Natural killer cell (primary cell): ENCODE data around the gene C1QTNF6. TPM values are rescaled to one million over a fixed set of nuclear protein-coding genes. Genes with fewer than 3 reads are reported as not detected.

ENCODE experiments used
- ATAC-seq, 3 donors: fragments of 150-1000 bp in 2 of 3; fragments of 200-7000 bp in 1 of 3; cut with Tn5 transposase; 1 replicate in 1 of 3; 2 replicates in 2 of 3; pipeline ENCODE4 v1.10.0; 2021; ENCODE audit warnings: mild to moderate bottlenecking in 2 of 3, moderate library complexity in 2 of 3
- DNase-seq, 2 donors: peaks; one replicate each; pipeline versions ENCODE4 v3.0.0 to v3.0.0-alpha.2; 2013 to 2021; ENCODE audit warnings: mixed read lengths in 1 of 2
- H3K27ac ChIP-seq: one replicate; pipeline ENCODE4 v1.5.1; 2013; ENCODE audit warnings: mild to moderate bottlenecking, low read length
- H3K27me3 ChIP-seq: one replicate; pipeline ENCODE4 v1.6.1; 2013; ENCODE audit warnings: low read length; ENCODE audit not compliant: control insufficient read depth, insufficient read depth
- H3K36me3 ChIP-seq: one replicate; pipeline ENCODE4 v1.6.1; 2013; ENCODE audit warnings: low read length; ENCODE audit not compliant: control insufficient read depth, insufficient read depth
- H3K4me1 ChIP-seq: one replicate; pipeline ENCODE4 v1.6.1; 2013; ENCODE audit warnings: low read length; ENCODE audit not compliant: control insufficient read depth, insufficient read depth
- H3K4me3 ChIP-seq: one replicate; pipeline ENCODE4 v1.5.1; 2013; ENCODE audit warnings: low read length
- H3K9me3 ChIP-seq: one replicate; pipeline ENCODE4 v1.6.1; 2013; ENCODE audit warnings: low read length; ENCODE audit not compliant: control insufficient read depth, insufficient read depth
- H3K27ac Mint-ChIP-seq, 2 donors: one replicate each; pipeline ENCODE4 v1.8.0; 2022; ENCODE audit warnings: mild to moderate bottlenecking in 2 of 2, mixed read lengths in 2 of 2, moderate library complexity in 1 of 2
- H3K27me3 Mint-ChIP-seq, 2 donors: one replicate each; pipeline ENCODE4 v1.8.0; 2022; ENCODE audit warnings: low read depth in 2 of 2, mixed read lengths in 2 of 2
- H3K36me3 Mint-ChIP-seq: one replicate; pipeline ENCODE4 v1.8.0; 2022; ENCODE audit warnings: mixed read lengths
- H3K4me1 Mint-ChIP-seq, 2 donors: one replicate each; pipeline ENCODE4 v1.8.0; 2022; ENCODE audit warnings: mixed read lengths in 2 of 2
- H3K4me3 Mint-ChIP-seq: one replicate; pipeline ENCODE4 v1.8.0; 2022; ENCODE audit warnings: mild to moderate bottlenecking, moderate library complexity, mixed read lengths
- H3K9me3 Mint-ChIP-seq, 2 donors: one replicate each; pipeline ENCODE4 v1.8.0; 2022; ENCODE audit warnings: mixed read lengths in 2 of 2
- CTCF ChIP-seq: fragments of 200-600 bp; IDR thresholded peaks from one replicate; pipeline ENCODE4 v1.8.0; 2022; ENCODE audit warnings: antibody characterized with exemption
- WGBS: methylation state at CpG from one replicate; pipeline ENCODE4 v1.1.7; 2013; ENCODE audit warnings: missing lambda C conversion rate; ENCODE audit not compliant: insufficient coverage; 5-methylcytosine and 5-hydroxymethylcytosine counted together
- intact Hi-C: fragments of 100-400 bp; cut with micrococcal nuclease; formaldehyde crosslinking; loops from one replicate; pipeline ENCODE4 v1.14.2; 2022
- total RNA-seq, 4 donors: library from RNA; stranded (reverse); fragments of 120-200 nt in 1 of 4; gene quantifications; one replicate each; pipeline versions ENCODE4 v1.2.3 to v1.2.4, GENCODE V29; 2013 to 2022

Gene C1QTNF6
- total RNA-seq, 3 donors from 2014 or later (not counting 1 experiment from before 2014, with no cell fraction given) = 6.0 to 10.3 (median 6.7) TPM

GRCh38 chr22:37182949-37183245 is 5.2 kb downstream of the C1QTNF6 start:
- no peak for TF ChIP-seq CTCF
- Histone ChIP-seq H3K9me3 (no peaks in the 10 kb centered on the region), H3K4me1 (peaks cover 66% of the 10 kb centered on the region), H3K36me3 (no peaks in the 10 kb centered on the region), H3K27ac (no peak overlapping the region), H3K27me3 (no peaks in the 10 kb centered on the region), H3K4me3 (no peak overlapping the region)
- Mint-ChIP-seq H3K4me1 (peaks cover 40 to 53% of the 10 kb centered on the region in 2 donors), H3K36me3 (no peaks in the 10 kb centered on the region), H3K9me3 (no peaks in the 10 kb centered on the region), H3K4me3 (no peak overlapping the region), H3K27me3 (no peaks in the 10 kb centered on the region), H3K27ac (no peak overlapping the region)
- 83% methylated on average over 3 of the region's 3 CpGs for WGBS
- ATAC-seq (no peak), DNase-seq (no peak)
- intact Hi-C loops = no loop called here

DNA sequence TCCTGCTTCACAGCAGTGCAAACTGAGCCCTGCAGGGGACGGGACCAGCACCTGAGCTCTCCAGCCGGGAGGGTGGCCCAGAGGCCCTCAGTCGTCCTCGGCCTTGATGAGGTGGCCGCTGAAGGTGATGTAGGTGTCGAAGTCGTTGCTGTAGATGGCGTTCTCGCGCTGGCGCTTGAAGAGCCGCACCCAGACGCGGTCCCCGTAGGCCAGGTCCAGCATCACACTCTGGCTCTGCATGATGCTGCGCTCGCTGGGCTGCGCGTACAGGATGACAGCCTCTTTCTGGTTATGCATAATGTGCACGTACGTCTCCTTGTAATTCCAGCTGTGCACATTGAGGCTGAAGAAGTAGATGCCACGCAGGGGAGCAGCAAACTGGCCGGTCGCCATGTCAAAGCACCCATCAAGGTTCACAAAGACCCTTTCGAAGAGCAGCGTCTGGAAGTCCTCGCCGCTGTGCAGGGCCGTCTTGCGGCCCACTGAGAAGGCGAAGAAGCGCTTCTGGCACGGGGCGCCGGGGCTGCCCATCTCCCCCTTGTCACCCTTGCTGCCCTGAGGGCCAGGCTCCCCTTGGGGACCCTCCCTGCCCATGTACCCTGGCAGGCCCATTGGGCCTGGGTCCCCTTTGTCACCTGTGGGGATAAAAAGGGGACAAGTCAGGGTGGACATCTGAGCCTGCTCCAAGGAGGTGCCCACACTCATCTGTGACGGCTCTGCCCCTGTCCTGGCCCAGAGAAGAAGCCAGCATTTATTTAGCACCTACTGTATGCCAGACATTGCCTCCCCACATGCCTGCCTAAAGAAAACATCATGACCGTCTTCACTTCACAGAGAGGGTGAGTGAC is 5.7 kb downstream of the C1QTNF6 start:
- H3K4me3 ChIP-seq = no peak overlapping the region
- TF ChIP-seq CTCF = no peak
- no peak overlapping the region for H3K27ac Mint-ChIP-seq
- H3K9me3 ChIP-seq = no peaks in the 10 kb centered on the region
- H3K27me3 ChIP-seq = no peaks in the 10 kb centered on the region
- intact Hi-C loops = no loop called here
- H3K4me1 ChIP-seq = peaks cover 66% of the 10 kb centered on the region
- 92% methylated on average over 37 of the region's 37 CpGs for WGBS
- H3K36me3 Mint-ChIP-seq = no peaks in the 10 kb centered on the region
- no peaks in the 10 kb centered on the region for H3K27me3 Mint-ChIP-seq
- H3K27ac ChIP-seq = no peak overlapping the region
- H3K4me1 Mint-ChIP-seq = peaks cover 41 to 53% of the 10 kb centered on the region in 2 donors
- H3K4me3 Mint-ChIP-seq = no peak overlapping the region
- ATAC-seq = no peak
- no peaks in the 10 kb centered on the region for H3K9me3 Mint-ChIP-seq
- no peaks in the 10 kb centered on the region for H3K36me3 ChIP-seq
- DNase-seq = no peak

DNA sequence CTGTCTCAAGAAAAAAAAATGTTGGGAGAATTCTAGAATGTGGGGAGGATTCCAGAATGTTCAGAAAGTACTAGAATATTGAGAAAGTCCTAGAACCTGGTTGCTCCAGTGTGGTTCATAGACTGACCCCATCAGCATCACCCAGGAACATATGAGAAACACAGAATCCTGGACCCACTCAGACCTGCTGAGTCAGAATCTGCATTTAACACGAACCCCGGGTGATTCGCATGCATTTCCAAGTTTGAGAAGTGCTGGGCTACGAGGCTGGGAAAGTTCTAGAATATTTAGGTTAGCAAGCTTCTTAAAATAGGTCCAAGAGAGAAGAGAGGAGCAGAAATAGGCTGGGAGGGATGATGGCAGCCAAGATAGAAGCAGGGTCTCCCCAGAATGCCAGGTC is 6.4 kb downstream of the C1QTNF6 start:
- Histone ChIP-seq H3K36me3 (no peaks in the 10 kb centered on the region), H3K4me3 (no peak overlapping the region), H3K27ac (no peak overlapping the region), H3K9me3 (no peaks in the 10 kb centered on the region), H3K27me3 (no peaks in the 10 kb centered on the region), H3K4me1 (peaks cover 66% of the 10 kb centered on the region)
- no peak for ATAC-seq
- H3K9me3 Mint-ChIP-seq = no peaks in the 10 kb centered on the region
- no peaks in the 10 kb centered on the region for H3K36me3 Mint-ChIP-seq
- DNase-seq = no peak
- WGBS = 91% methylated on average over 4 of the region's 4 CpGs
- peaks cover 44 to 53% of the 10 kb centered on the region in 2 donors for H3K4me1 Mint-ChIP-seq
- intact Hi-C loops = no loop called here
- H3K27ac Mint-ChIP-seq = no peak overlapping the region
- no peak for TF ChIP-seq CTCF
- no peaks in the 10 kb centered on the region for H3K27me3 Mint-ChIP-seq
- H3K4me3 Mint-ChIP-seq = no peak overlapping the region
